CD4-positive, alpha-beta memory T cell (primary cell): ENCODE results near the gene KRT78. TPM values are rescaled to one million over a fixed set of nuclear protein-coding genes. Genes with fewer than 3 reads are reported as not detected.

ENCODE experiments used
- polyA plus RNA-seq, 2 donors: library from polyadenylated mRNA; unstranded; fragments of 300-500 nt; fragmentation: Illumina TruSeq; gene quantifications; one replicate each; pipeline ENCODE4 v1.2.3, GENCODE V29; 2021
- total RNA-seq, 2 experiments: library from RNA; stranded (reverse); gene quantifications; one replicate each; pipeline ENCODE4 v1.2.3, GENCODE V29; 2021

The KRT78 gene
- total and polyA plus RNA-seq, 4 experiments from 2014 or later = not detected

Other genes starting within 250 kb of the KRT78 start
- 1 to 10 TPM; 7.7 to 8.4 TPM for gene KRT72, start 247.5 kb downstream of the KRT78 start, total RNA-seq
- not detected for gene KRT72, start 247.5 kb downstream of the KRT78 start, polyA plus RNA-seq
- gene KRT73, start 230.4 kb downstream of the KRT78 start, total RNA-seq = 1 to 10 TPM; 5.7 to 6.0 TPM
- 1 to 10 TPM; 1.2 to 1.3 TPM for gene KRT73, start 230.4 kb downstream of the KRT78 start, polyA plus RNA-seq
- gene KRT2, start 196.8 kb downstream of the KRT78 start, total RNA-seq = under 1 TPM; 0.23 to 0.39 TPM
- gene KRT2, start 196.8 kb downstream of the KRT78 start, polyA plus RNA-seq = under 1 TPM; 0.08 to 0.20 TPM
- gene KRT1, start 168.6 kb downstream of the KRT78 start, total RNA-seq = under 1 TPM in 1 of 2 experiments, not detected in 1; 0.67 TPM
- gene KRT1, start 168.6 kb downstream of the KRT78 start, polyA plus RNA-seq = 10 to 100 TPM; 21.0 to 25.5 TPM
- not detected for gene KRT77, start 145.5 kb downstream of the KRT78 start, total RNA-seq
- gene KRT77, start 145.5 kb downstream of the KRT78 start, polyA plus RNA-seq = not detected
- not detected for gene KRT76, start 71.6 kb downstream of the KRT78 start, total RNA-seq
- not detected for gene KRT76, start 71.6 kb downstream of the KRT78 start, polyA plus RNA-seq
- not detected for gene KRT3, start 52.9 kb downstream of the KRT78 start, total RNA-seq
- not detected for gene KRT3, start 52.9 kb downstream of the KRT78 start, polyA plus RNA-seq
- not detected for gene KRT4, start 34.9 kb downstream of the KRT78 start, total RNA-seq
- gene KRT4, start 34.9 kb downstream of the KRT78 start, polyA plus RNA-seq = not detected
- gene KRT79, start 14.7 kb downstream of the KRT78 start, total RNA-seq = not detected
- gene KRT79, start 14.7 kb downstream of the KRT78 start, polyA plus RNA-seq = not detected
- under 1 TPM; 0.29 to 0.91 TPM for gene KRT8, start 56.1 kb upstream of the KRT78 start, total RNA-seq
- 1 to 10 TPM in 1 of 2 donors, under 1 TPM in 1; 0.36 to 1.1 TPM for gene KRT8, start 56.1 kb upstream of the KRT78 start, polyA plus RNA-seq
- 1 to 10 TPM; 7.4 TPM for gene KRT18, start 100.1 kb upstream of the KRT78 start, total RNA-seq
- gene KRT18, start 100.1 kb upstream of the KRT78 start, polyA plus RNA-seq = 1 to 10 TPM; 4.2 to 6.2 TPM
- 100 to 1,000 TPM; 730 to 777 TPM for gene EIF4B, start 157.5 kb upstream of the KRT78 start, total RNA-seq
- 100 to 1,000 TPM in 1 of 2 donors, 10 to 100 TPM in 1; 74.2 to 117 TPM for gene EIF4B, start 157.5 kb upstream of the KRT78 start, polyA plus RNA-seq
- gene TNS2, start 201.1 kb upstream of the KRT78 start, total RNA-seq = 1 to 10 TPM; 6.3 to 7.2 TPM
- gene TNS2, start 201.1 kb upstream of the KRT78 start, polyA plus RNA-seq = under 1 TPM; 0.27 to 0.45 TPM
- 10 to 100 TPM; 54.3 to 59.3 TPM for gene SPRYD3, start 230.4 kb upstream of the KRT78 start, total RNA-seq
- gene SPRYD3, start 230.4 kb upstream of the KRT78 start, polyA plus RNA-seq = 10 to 100 TPM; 54.2 to 71.7 TPM
- gene IGFBP6, start 248.7 kb upstream of the KRT78 start, total RNA-seq = under 1 TPM in 1 of 2 experiments, not detected in 1; 0.61 TPM
- 1 to 10 TPM in 1 of 2 donors, under 1 TPM in 1; 0.53 to 1.5 TPM for gene IGFBP6, start 248.7 kb upstream of the KRT78 start, polyA plus RNA-seq